Dedifferentiated amniotic fluid mesenchymal stem cell (primary cell): ENCODE results near the gene GPRIN2.

Experiments used
- DNase-seq: peaks from one replicate; pipeline ENCODE4 v3.0.0-alpha.2; 2016; ENCODE audit errors: extremely low spot score

GPRIN2 gene

DNA sequence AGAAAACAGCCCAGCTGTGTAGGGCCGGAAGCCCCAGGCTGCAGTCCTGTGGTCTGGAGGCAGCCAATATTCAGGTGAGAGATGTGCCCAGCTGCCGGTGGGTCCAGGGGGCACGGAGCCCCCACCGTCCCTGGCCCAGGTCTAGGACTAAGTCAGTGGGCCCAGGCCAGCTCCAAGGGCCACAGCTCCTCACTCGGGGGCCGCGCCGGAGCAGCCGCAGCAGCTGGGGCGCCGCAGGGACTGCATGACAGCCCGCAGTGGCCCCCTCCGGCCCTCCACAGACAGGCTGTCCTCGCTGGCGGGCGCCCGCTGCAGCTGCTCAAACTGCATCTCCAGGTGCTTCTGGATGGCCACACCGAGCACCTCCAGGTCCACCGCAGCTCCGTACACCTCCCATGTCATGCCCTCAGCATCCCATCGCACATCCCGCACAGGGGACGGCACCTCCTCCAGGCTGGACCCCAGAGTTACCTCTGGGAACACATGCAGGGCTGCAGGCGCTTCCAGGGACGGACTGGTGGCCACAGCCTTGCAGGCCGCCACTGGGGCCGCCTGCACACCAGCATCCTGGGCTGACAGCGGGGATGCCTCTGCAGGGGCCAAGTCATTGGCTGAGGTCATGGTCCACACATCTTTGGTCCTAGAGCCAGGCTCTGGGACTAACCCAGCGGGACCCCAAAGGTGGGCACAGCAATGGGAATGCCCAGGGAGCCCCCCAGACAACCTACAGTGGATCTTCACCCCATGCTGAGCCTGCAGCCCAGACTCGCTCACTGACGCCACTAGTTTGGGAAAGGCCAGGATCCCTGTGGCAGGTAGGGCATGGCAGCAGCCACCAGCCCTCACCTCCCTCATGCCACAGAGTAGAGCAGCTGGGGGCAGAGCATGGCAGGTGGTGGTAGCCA is 7.0 kb downstream of the GPRIN2 start:
- DNase-seq: no peak

DNA sequence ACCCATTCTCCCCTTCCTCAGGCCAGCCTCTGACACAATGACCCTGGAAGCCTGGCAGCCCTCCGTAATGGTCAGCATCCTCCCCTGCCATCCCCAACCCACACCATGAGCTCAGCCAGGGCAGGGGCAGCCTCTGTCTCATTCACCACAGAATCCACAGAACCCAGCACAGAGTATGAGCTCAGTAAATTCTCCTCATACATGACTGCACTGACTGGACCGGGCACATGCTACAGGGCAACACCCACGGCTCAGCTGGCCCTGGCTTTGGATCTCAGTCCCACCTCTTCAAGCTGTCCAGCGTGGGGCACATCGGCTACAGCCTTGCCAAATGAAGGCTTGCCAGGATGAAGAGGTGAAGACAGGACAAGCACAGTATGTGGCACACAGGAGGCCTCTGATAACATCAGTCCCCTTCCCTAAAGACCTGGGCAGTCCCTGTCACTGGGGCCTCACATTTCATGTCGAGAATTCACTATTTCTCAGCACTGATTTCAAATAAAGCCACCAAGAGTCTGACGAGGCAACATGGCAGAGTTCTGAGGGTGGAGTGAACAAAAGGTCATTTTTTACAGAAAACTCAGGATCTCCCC is 7.9 kb downstream of the GPRIN2 start:
- no peak for DNase-seq

DNA sequence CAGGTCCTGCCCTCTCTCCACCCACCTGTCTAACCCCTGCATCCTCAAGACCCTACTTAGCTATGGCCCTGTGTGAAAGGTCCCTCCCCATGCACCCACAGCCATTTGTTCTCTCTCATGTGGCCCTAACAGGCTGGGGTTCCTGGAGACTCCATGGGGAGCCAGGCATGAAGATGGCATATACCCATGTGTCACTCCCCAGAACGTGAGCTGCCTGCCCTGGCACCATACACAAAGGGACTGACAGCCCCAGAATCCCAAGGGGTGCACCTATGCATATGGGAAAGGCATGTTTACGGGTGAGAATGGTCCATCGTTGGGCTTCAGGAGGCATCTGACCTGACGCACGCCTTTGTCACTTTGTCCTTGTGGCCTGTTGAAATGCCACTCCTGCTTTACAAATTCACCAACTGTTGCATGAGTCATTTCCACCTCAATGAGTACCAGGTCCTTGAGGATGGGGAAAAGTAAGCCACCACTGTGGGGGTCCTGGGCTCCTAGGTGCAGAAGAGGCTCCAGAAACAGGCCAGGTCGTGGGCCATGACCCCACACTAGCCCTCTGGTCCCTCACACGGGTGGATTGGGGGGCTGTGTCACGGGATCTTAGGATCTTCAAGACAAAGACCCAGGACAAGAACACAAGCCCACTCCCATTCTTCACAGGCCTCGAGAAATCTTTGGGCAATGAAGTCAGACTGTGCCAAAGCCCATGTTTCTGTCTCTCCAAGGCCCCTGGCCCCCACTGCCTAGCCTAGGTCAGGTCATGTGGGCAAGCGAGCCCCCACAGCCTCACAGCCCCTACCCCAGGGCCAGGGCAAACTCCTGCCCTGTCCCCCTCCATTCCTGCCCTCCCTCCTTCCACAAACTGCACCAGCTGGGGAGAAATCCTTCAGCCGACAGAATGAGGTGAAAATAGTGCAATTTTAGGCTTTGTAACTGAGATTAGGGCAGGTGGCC is 8.6 kb downstream of the GPRIN2 start:
- no peak for DNase-seq

DNA sequence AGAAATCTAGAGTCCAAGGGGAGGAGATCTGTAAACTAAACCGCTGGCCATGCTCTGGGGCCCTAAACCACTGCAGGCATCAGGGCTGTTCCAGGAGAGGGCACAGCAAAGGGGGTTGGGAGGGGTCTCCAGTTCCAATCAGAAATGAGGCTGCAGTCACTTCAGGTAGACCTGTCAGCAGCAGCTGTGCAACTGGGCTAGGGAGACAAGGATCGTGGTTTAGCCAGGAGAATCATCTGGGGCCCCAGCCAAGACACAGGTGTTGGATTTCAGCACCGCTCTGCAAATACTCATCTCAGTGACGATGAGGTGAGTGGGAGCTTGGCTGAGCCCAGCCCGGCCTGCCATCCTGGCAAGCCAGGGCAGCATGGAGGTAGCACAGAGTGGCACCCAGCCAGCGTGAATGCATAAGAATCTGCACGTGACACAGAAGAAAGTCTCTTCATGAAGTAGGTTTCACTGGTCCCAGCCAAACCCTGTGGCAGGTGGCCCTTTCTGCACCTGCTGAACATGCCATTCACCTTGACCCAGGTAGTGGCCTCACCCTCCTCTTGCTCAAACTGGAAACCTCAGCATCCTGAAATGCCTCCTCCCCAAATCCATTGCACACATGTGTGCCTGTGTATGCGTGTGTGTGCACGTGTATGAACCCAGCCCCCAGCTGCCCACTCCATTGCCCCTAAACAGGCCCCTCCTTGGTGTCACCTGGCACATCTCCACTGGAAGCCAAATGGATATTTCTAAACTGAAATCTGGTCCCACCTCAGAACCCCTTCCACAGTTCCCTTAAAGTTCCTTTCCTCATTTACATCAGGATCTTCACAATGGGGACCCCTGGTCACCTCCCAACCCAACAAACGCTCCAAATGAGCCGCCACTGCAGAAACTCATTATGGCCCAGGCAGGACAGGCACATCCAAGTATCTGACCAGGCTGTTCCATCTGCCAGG is 9.6 kb downstream of the GPRIN2 start:
- DNase-seq: no peak

DNA sequence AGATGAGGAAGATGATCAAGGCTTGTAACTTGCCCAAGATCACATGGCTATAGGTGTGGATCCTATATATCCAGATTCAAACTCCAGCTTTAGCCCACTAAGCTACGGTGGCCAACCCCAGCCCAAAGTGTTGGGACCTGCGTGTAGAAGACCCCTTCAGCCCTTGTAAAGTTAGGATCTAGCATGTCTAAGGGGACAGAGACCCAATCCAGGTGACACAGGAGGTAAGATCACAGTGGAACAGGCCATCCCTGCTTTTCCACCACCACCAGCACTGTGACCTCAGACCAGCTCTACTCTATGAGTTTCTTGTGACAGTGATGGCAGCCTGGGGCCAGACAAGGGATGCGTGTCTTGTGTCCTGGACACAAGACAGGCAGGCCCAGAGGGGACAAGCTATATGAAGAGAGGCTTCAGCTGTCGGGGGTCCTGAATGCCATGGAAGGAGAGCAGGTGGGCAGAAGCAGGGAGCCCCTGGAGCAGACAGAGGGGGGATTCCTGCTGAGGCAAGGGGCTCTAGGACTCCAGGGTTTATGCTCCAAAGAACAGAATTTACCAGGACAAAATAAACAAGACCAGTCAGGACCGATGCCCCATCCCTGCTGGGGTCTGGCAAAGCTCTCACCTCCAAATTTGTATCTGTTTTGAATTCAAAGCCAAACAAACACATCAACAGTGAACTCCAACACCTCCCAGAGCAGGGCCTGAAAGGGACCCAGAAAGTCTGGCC is 10.4 kb downstream of the GPRIN2 start:
- DNase-seq: no peak

DNA sequence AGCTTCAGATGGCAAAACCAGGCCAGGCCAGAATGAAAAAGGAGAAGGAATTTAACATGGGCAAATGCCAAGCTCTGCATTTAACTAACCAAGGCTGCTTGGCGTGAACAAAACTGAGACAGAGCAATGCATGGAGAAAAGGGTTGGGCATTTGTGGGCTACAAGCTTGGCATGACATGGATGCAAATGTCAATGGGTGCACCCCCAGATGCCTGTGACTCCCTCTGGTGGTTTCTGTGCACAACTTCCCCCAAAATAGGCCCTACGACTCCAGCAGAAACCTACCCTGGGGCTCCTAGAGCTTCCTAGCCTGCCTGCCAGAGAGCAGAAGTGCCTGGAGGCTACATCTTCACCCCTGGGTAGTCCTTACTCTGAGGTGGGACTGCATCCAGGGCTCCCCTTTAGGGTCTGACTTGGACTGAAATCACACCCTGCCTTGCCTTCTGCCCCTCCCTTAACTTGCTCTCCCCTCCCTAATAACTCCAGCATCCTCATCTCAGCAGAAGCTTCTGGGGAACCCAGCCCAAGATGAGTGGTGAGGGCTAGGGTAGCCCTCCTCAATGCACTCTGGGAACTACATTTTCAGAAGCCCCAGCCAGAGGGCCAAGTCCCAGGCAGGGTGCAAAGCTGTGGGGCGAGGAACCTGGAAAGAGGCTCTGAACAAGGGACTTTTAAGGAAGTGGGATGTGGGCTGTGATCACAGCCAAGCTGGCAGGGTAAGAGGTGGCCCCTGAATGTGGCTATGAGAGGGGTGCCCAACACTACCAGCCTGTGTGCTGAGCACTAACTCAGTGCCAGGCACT is 11.3 kb downstream of the GPRIN2 start:
- DNase-seq: no peak

DNA sequence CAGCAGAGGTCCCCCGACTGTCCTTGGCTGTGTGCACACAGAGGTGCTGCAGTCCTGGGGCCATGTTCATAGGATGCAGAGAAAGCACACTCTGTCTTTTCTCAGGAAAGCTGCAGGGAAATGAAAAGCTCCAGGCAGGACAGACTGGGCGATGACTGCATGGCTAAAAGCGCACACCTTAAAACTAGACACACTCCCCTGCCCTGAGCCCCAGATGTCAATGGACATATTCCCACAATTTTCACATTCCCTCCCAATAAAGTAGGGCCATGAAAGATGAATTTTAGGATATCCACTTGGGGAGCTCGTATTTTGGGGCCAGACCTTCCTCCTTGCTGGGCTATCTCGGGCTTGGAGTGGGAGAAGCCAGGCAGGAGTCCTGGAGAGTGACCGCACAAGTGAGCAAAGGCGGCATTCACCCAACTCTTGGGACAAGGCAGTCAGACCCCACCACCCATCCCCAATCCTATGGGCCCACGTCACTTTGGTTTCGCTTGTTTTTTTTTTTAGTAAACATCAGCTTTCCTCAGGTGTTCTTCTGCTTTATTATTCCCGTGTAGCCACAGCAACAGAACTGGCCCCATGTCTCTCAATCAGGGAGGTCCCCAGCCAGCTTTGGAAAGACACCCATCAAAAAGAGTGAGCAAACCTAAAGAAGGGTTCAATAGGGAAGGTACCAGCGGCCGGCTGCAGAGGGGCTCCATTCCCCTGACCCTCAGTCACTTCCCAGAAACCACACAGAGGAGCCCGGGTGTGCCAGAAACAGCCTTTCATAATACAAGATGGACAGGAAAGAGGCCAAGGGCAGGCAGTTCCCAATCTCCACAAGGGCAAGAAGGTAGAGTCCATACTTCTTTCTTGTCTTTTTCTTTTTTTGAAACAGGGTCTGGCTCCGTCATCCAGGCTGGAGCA is 12.7 kb downstream of the GPRIN2 start:
- no peak for DNase-seq

DNA sequence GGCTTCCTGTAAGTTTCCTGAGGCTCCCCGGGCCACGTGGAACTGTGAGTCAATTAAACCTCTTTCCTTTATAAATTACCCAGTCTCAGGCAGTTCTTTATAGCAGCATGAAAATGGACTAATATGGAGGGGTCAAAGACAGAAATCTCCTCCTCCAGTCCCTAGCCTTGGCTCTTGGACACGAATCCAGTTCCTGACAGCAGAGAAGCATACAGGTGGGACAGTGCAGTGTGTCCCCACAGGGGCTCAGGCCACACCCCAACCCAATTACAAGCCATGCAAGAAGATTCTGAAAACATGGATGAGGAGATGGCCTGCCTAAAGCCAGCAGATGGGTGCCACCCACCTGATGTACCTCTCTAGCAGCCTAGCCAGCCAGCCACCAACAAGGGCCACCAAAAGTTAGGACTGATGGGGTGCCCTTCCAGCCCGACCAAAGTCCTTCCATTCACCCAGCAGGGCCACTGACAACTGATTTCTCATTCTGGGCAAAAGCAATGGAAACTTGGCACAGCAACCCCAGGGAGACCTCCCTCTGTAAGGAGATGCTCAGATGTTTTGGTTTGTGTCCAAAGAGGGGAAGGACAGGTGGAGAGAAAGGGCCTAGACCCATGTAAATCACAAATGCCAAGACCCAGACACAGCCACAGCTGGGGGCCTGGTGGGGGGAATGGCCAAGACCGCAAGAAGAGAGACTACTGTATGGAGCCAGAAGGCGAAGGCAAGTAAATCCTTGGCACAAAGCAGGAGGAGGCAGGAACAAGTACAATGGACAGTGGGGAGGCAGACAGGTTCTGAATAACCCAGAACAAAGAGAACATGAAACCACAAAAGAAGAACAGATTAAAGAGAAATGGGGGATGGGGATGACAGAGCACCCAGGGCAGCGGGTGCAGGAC is 13.6 kb downstream of the GPRIN2 start:
- no peak for DNase-seq

DNA sequence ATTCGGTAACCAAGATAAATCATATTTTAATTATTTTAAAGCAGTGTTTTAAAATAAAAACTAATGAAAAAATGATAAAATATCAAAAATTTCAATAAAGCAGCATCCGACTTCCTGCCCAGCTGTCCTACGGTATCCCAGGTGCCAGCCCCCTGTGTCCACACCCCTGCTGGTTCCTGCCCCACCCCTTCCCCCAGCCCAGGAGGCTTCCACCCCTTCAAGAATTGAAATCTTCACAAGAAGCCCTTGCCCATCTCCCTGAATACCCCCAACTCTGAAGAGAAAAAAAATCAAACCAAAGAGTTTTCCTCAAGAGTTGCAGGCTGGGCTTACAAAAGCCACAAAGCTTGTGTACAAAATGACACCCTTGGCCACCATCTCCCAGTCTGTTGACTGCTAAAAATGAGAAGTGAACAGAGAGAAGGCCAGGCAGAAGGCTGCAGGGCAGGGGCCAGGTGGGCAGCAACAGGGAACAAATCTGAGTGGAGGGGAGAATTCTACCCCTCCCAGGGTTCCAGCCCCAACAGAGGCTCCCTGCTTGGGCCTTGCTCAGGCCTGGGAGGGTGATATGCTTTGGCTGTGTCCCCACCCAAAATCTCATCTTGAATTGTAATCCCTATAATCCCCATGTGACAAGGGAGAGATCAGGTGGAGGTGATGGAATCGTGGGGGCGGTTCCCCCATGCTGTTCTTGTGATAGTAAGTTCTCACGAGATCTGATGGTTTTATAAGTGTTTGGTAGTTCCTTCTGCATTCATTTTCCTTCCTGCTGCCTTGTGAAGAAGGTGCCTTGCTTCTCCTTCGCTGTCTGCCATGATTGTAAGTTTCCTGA is 14.5 kb downstream of the GPRIN2 start:
- no peak for DNase-seq

DNA sequence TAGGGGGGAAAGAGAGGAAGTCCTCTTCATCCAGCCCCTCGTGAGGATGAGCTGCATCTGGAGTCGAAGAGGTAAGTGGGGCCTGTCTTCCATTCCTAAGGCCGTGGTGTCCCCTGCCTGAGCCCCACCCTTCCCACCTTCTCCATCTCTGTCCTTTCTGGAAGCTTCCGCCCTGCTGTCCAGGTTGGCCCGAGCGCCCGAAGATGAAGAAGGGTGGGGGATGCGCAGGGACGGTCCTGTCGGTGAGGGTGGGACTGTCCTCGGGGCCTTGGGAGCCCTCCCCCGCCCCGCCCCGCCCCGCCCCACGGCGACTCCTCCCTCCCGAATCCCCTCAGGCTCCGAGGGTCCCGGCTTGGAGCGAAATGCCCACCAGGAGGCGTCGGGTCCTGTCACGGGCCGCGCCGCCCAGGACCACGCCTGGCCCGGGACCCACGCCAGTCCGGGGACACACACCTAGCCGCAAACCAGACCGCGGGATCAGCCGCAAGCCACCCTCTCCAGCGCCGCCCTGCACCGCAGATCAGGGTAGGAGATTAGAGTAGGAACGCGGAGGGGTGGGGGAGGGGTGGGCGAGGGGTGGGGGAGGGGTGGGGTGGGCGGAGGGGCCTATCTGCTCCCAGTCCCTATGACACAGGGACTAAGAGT is 15.3 kb downstream of the GPRIN2 start:
- no peak for DNase-seq

DNA sequence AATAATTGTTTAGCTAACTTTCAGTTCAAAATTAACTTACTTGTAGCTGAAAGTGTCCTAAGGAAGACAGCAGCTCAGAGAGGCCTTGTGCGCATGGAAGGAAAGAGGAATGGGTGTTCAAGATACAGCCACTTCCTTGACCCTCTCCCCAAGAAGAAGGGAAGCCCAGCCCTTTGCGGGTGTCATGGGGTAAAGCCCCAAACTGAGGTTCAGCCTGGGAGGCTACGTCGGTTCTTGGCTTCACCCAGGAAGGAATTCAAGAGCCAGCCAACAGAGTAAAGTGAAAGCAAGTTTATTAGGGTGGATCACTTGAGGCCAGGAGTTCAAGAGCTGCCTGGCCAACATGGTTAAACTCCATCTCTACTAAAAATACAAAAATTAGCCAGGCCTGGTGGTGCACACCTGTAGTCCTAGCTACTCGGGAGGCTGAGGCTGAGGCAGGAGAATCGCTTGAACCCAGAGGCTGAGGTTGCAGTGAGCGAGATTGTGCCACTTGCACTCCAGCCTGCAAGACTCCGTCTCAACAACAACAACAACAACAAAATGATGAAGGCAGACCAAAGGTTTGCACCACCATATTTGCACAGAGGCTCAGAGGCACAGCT is 15.9 kb downstream of the GPRIN2 start:
- no peak for DNase-seq

DNA sequence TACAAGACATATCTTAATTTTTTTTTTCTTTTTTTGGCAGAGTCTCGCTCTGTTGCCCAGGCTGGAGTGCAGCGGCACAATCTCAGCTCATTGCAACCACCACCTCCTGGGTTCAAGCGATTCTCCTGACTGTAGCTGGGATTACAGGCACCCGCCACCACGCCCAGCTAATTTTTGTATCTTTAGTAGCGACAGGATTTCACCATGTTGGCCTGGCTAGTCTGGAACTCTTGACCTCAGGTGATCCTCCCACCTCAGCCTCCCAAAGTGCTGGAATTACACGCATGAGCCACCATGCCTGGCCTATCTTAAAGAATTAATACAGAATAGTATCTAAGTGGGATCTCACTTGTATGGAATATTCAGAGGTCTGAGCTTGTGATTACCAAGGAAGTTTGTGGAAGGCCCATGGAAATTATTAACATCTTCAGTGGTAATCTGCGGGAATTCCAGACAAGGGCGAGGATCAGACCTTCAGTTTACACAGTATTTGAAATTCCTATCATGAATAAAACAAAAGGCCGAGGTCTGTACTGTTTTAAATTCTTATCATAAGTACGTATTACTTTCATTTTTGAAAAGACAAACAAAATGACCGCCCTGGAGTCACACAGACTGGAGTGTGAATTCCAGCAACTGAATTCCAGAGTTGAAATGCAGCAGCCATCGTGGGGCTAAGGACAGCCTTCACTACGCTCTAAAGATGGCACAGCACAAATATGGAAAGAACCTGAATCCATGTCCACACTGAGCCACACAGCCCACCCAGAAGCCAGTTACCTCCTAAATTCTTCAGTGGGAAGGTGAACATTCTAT is 16.7 kb downstream of the GPRIN2 start:
- DNase-seq: peak; percentile 59

DNA sequence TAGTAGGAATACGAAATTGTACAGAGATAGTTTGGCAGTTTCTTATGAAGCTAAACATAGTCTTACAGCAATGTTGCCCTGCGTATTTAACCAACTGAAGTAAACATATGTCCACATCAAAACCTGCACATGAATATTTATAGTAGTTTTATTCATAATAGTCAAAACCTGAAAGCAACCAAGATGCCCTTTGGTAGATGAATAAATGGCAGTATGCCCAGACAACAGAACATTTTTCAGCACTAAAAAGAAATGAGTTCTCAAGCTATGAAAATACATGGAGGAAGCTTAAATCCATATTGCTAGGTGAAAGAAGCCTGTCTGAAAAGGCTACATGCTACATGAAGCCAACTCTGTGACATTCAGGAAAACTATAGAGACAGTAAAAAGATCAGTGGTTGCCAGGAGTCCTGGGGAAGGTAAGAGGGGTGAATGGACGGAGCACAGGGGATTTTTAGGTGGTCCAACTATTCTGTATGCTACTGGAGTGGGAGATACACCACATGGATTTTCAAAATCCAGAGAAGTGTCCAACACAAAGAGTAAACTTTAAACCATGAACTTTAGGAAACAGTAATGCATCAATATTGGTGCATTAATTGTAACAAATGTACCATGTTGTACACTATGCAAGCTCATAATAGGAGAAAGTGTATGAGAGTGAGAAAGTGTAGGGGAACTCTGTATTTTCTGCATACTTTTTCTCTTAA is 17.6 kb downstream of the GPRIN2 start:
- DNase-seq: no peak

DNA sequence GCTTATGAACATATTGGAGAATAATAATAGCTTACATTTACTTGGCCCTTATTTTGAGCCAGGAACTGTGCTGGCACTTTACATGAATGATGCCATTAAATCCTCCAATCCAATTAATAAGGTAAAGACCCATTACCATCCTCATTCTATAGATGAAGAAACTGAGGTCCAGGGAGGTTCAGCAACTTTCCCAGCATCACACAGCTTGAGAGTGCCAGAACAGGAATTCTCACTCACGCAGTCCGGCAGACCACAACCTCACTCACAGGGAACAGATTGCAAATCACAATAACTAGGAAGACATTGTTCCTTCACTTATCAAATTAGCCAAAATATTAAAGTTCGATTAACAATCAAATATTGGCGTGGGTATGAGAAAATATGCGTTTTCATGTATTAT is 18.3 kb downstream of the GPRIN2 start:
- no peak for DNase-seq
